A549 (cell line): ENCODE data around the gene SEMA4D. TPM values are rescaled to one million over a fixed set of nuclear protein-coding genes. Genes with fewer than 3 reads are reported as not detected.

Experiments
- ATAC-seq, 2 experiments: fragments of 200-7000 bp in 1 of 2; fragments of >200 bp in 1 of 2; cut with Nextera tagmentation in 1 of 2; cut with Tn5 transposase in 1 of 2; 3 replicates each; pipeline versions ENCODE4 v1.8.0 to v1.9.1; 2018 to 2020; ENCODE audit warnings: mild to moderate bottlenecking in 1 of 2, moderate library complexity in 1 of 2
- CTCF ChIA-PET: fragments of 300-600 bp; sonication (Branson Sonifier 250); formaldehyde crosslinking; extraction: SDS; loops from one replicate; lab custom pipeline; 2021; ENCODE audit warnings: antibody characterized with exemption, inconsistent platforms; lab: Yijun Ruan, JAX
- POLR2A ChIA-PET: fragments of 350-600 bp; formaldehyde crosslinking; extraction: SDS; loops from one replicate; lab custom pipeline; 2021; ENCODE audit warnings: antibody characterized with exemption, inconsistent platforms; lab: Yijun Ruan, JAX
- DNase-seq, 2 experiments: peaks; one replicate each; pipeline versions ENCODE4 v3.0.0 to v3.0.0-alpha.2; 2011 to 2016; ENCODE audit warnings: low read depth in 1 of 2, low spot score in 1 of 2
- FAIRE-seq: peaks from 2 replicates; lab custom pipeline; 2011; peaks lifted over from hg19 to GRCh38; lab: Jason Lieb, UNC
- H3K27ac ChIP-seq, 2 experiments: fragments of >200 bp; sonication (Bioruptor Twin); formaldehyde crosslinking; 3 replicates each; pipeline ENCODE4 v1.5.1; 2016 to 2017
- H3K4me1 ChIP-seq: fragments of >200 bp; sonication (Bioruptor Twin); formaldehyde crosslinking; 3 replicates; pipeline ENCODE4 v1.6.1; 2016
- H3K4me2 ChIP-seq: fragments of >200 bp; sonication (Bioruptor Twin); formaldehyde crosslinking; 3 replicates; pipeline ENCODE4 v1.6.1; 2016
- H3K4me3 ChIP-seq: fragments of >200 bp; sonication (Bioruptor Twin); formaldehyde crosslinking; 3 replicates; pipeline ENCODE4 v1.5.1; 2016
- H3K9me3 ChIP-seq: fragments of >200 bp; sonication (Bioruptor Twin); formaldehyde crosslinking; 3 replicates; pipeline ENCODE4 v1.6.1; 2016
- ATOH8 ChIP-seq: fragments of 250-450 bp; sonication (Bioruptor Pico); IDR thresholded peaks from 2 replicates; pipeline ENCODE4 v1.5.0; 2020; ENCODE audit warnings: low read depth, mild to moderate bottlenecking, moderate library complexity
- BCL3 ChIP-seq: fragments of >200 bp; sonication (Bioruptor Twin); formaldehyde crosslinking; IDR thresholded peaks from 3 replicates; pipeline ENCODE4 v1.6.1; 2016
- BHLHE40 ChIP-seq: IDR thresholded peaks from 2 replicates; pipeline ENCODE4 v1.6.1; 2012; ENCODE audit warnings: low read depth, low read length, inconsistent platforms
- CEBPB ChIP-seq, 2 experiments: fragments of >200 bp in 1 of 2; sonication (Bioruptor Twin) in 1 of 2; formaldehyde crosslinking in 1 of 2; IDR thresholded peaks; 2 replicates each; pipeline ENCODE4 v1.6.1; 2012 to 2016
- CTCF ChIP-seq: fragments of >200 bp; sonication (Bioruptor Twin); formaldehyde crosslinking; IDR thresholded peaks from 3 replicates; pipeline ENCODE4 v1.5.1; 2016
- E2F6 ChIP-seq: IDR thresholded peaks from 2 replicates; pipeline ENCODE4 v1.6.1; 2012; ENCODE audit warnings: low read depth, borderline replicate concordance
- EHMT2 ChIP-seq: fragments of 200-600 bp; sonication (generic); IDR thresholded peaks from 2 replicates; pipeline ENCODE4 v1.6.1; 2016; ENCODE audit warnings: antibody characterized with exemption, low read depth, mild to moderate bottlenecking, moderate library complexity
- ESRRA ChIP-seq: fragments of 150-350 bp; IDR thresholded peaks from 2 replicates; pipeline ENCODE4 v1.6.1; 2014; ENCODE audit warnings: mild to moderate bottlenecking, low read length, borderline replicate concordance
- FOSB ChIP-seq: fragments of 250-450 bp; sonication (Bioruptor Pico); IDR thresholded peaks from 2 replicates; pipeline ENCODE4 v1.5.0; 2020; ENCODE audit warnings: mild to moderate bottlenecking, moderate library complexity
- FOSL2 ChIP-seq, 2 experiments: fragments of 450-650 bp in 1 of 2; fragments of >200 bp in 1 of 2; sonication (Bioruptor Twin) in 1 of 2; formaldehyde crosslinking; IDR thresholded peaks; 2 replicates each; pipeline versions ENCODE4 v1.5.0 to v1.6.1; 2016 to 2020; ENCODE audit warnings: mild to moderate bottlenecking in 1 of 2, moderate library complexity in 1 of 2
- HEYL ChIP-seq: fragments of 250-450 bp; sonication (Bioruptor Pico); IDR thresholded peaks from 2 replicates; pipeline ENCODE4 v1.8.0; 2021; ENCODE audit warnings: mild to moderate bottlenecking, moderate library complexity
- HOXB13 ChIP-seq: fragments of 250-450 bp; sonication (Bioruptor Pico); IDR thresholded peaks from 2 replicates; pipeline ENCODE4 v1.5.0; 2020; ENCODE audit warnings: low read depth, mild to moderate bottlenecking, moderate library complexity
- HOXB5 ChIP-seq: fragments of 250-450 bp; sonication (Bioruptor Pico); IDR thresholded peaks from 2 replicates; pipeline ENCODE4 v1.5.0; 2020; ENCODE audit warnings: mild to moderate bottlenecking, moderate library complexity
- KDM1A ChIP-seq: fragments of 200-600 bp; sonication (generic); IDR thresholded peaks from 2 replicates; pipeline ENCODE4 v1.6.1; 2016; ENCODE audit warnings: low read depth, mild to moderate bottlenecking
- MAZ ChIP-seq: fragments of 150-350 bp; IDR thresholded peaks from 2 replicates; pipeline ENCODE4 v1.6.1; 2014; ENCODE audit warnings: antibody characterized with exemption, low read depth, low read length, borderline replicate concordance
- MYC ChIP-seq: IDR thresholded peaks from 2 replicates; pipeline ENCODE4 v1.6.1; 2012; ENCODE audit warnings: mild to moderate bottlenecking, inconsistent platforms, low read length, improper control_type of control experiment, borderline replicate concordance
- PHF8 ChIP-seq: fragments of 200-600 bp; sonication (generic); IDR thresholded peaks from 2 replicates; pipeline ENCODE4 v1.6.1; 2016; ENCODE audit warnings: low read depth, mild to moderate bottlenecking, antibody characterized with exemption, moderate library complexity, borderline replicate concordance
- POLR2A ChIP-seq: IDR thresholded peaks from 2 replicates; pipeline ENCODE4 v1.6.1; 2012; ENCODE audit warnings: mild to moderate bottlenecking, low read length
- POLR2AphosphoS2 ChIP-seq: conservative IDR thresholded peaks from 2 replicates; pipeline ENCODE4 v1.6.1; 2012; ENCODE audit warnings: low read length, improper control_type of control experiment, inconsistent platforms
- TP53 ChIP-seq: fragments of 250-450 bp; sonication (Bioruptor Pico); IDR thresholded peaks from 2 replicates; pipeline ENCODE4 v1.5.0; 2021; ENCODE audit warnings: mild to moderate bottlenecking, moderate library complexity
- ZFP36 ChIP-seq: fragments of 450-650 bp; IDR thresholded peaks from 2 replicates; pipeline ENCODE4 v1.6.1; 2014; ENCODE audit warnings: borderline replicate concordance; ENCODE audit not compliant: partially characterized antibody
- ZSCAN20 ChIP-seq: fragments of 250-450 bp; sonication (Bioruptor Pico); IDR thresholded peaks from 2 replicates; pipeline ENCODE4 v1.8.0; 2022; ENCODE audit warnings: mild to moderate bottlenecking, moderate library complexity
- WGBS: methylation state at CpG from one replicate; pipeline ENCODE4 v1.1.6; 2017; ENCODE audit errors: missing lambda C conversion rate; 5-methylcytosine and 5-hydroxymethylcytosine counted together
- polyA plus RNA-seq, 4 experiments: library from polyadenylated mRNA; depleted of rRNA in 3 of 4; stranded (reverse); fragments of >200 nt; fragmentation: RNase III in 1 of 4; extraction: RNeasy Plus Mini Kit Qiagen cat#74134 plus additional on column Dnase treatment in 1 of 4; gene quantifications; 2 replicates in 3 of 4; 3 replicates in 1 of 4; pipeline ENCODE4 v1.2.3, GENCODE V29; 2011 to 2017

Gene SEMA4D
- polyA plus RNA-seq, 2 of the 4 experiments (the other 2 are of a cell fraction): 5.3 to 7.2 TPM

GRCh38 chr9:89425921-89426383 is 72.0 kb downstream of the SEMA4D start:
- FAIRE-seq (no peak), ATAC-seq (no peak), DNase-seq (no peak)
- Histone ChIP-seq H3K27ac (no peak overlapping the region), H3K4me3 (no peak overlapping the region), H3K4me2 (no peak overlapping the region), H3K4me1 (peaks cover 6% of the 10 kb centered on the region; the same call in 2 of the 3 replicates), H3K9me3 (no peaks in the 10 kb centered on the region)
- TF ChIP-seq HOXB13 (no peak), ESRRA (no peak), MYC (no peak), KDM1A (no peak), CEBPB (IDR thresholded peaks at IDR 0.05) (no peak), FOSL2 (IDR thresholded peaks at IDR 0.05) (no peak), FOSL2 (CRISPR knock-in tag; IDR thresholded peaks at IDR 0.05) (no peak), FOSB (CRISPR knock-in tag) (no peak), HOXB5 (CRISPR knock-in tag) (no peak), CTCF (no peak)
- ChIA-PET CTCF (interaction anchor here (0.7 to 1.1 kb wide), 2 partner anchors 11 to 123 kb away, joined by 3 to 4 read pairs; no protein-coding TSS in a partner anchor), POLR2A (no interaction called here)
- 97% methylated on average over 4 of the region's 7 CpGs for WGBS

- Histone ChIP-seq H3K4me2 (no peak overlapping the region), H3K27ac (no peak overlapping the region), H3K4me3 (no peak overlapping the region), H3K4me1 (peaks cover 5% of the 10 kb centered on the region; the same call in 1 of the 3 replicates), H3K9me3 (no peaks in the 10 kb centered on the region)
- 60% methylated on average over 9 of the region's 9 CpGs for WGBS
- ChIA-PET CTCF (no interaction called here), POLR2A (no interaction called here)
- TF ChIP-seq EHMT2 (no peak), E2F6 (no peak), BHLHE40 (no peak), ESRRA (no peak), ZFP36 (no peak), HEYL (CRISPR knock-in tag) (no peak), ATOH8 (CRISPR knock-in tag) (no peak), POLR2AphosphoS2 (no peak), POLR2A (no peak), PHF8 (no peak), MAZ (no peak), ZSCAN20 (CRISPR knock-in tag) (no peak), TP53 (CRISPR knock-in tag) (no peak), BCL3 (no peak), CTCF (no peak)
- no peak for FAIRE-seq
- DNase-seq: no peak
- no peak for ATAC-seq
Measured at GRCh38 chr9:89425024-89425805, 72.7 kb downstream of the SEMA4D start.
